Left hindlimb (tissue), 1 donor: Measurements from ENCODE around the gene PLA2G12B.
"Not testable (repeated sequence)": the region's sequence is repeated elsewhere in the genome, so short reads cannot be mapped to it uniquely, and the experiment has no call there.

Experiments used
- DNase-seq: peaks from one replicate; pipeline ENCODE4 v3.0.0-alpha.2; 2018

Gene PLA2G12B

GRCh38 chr10:72932259-72933015 is 22.2 kb downstream of the PLA2G12B start:
- DNase-seq = no peak

DNA sequence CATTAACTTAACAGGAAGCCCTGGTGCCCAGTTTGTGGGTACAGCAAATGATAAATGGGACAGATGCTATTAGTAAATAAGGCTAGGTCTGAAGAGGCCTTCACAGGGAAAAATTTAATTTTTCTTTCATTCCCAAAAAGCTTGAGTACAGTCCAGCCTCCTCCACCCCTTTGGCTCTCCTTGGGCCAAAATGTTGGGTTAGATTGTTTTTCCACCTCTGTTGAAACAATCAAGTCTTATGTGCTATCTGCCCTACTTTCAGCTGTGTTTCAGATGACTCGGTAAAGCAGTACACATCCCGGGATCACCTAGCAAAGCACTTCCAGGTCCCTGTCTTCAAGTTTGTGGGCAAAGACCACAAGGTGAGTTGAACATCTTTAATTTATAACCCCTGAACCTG is 24.3 kb downstream of the PLA2G12B start:
- no peak for DNase-seq

- no peak for DNase-seq
These were observed 25.8 kb downstream of the PLA2G12B start for GRCh38 chr10:72928798-72929197.

DNA sequence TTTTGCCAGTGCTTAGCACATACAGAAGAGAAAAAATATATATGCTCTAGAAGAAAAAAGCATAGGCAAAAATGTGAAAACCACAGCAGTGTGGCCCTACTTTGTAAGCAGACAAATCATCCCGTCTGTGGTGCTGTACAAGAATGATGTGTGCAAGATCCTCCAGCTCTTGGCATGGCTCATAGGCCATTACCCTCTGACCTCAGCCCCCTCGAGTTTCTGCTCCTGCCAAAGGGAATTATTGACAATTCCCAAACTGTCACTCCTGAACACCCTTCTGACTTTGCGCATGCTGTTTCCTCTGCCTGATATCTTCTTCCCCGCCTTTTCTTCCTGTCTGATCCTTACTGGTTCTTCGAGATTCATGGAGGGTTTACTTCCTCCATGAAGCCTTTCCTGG is 27.1 kb downstream of the PLA2G12B start:
- DNase-seq = no peak

GRCh38 chr10:72925951-72926465 is 28.6 kb downstream of the PLA2G12B start:
- no peak for DNase-seq

DNA sequence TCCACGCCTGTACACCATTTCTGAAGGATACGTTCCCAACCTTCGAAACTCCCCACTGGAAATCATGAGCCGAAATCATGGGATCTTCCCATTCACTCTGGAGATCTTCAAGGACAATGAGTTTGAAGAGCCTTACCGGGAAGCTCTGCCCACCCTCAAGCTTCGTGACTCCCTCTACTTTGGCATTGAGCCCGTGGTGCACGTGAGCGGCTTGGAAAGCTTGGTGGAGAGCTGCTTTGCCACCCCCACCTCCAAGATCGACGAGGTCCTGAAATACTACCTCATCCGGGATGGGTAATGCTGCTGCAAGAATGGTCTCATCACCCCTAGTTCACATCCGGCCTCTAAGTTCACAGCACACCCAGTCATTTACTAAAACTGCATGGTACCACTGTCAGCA is 30.3 kb downstream of the PLA2G12B start:
- DNase-seq = no peak

DNA sequence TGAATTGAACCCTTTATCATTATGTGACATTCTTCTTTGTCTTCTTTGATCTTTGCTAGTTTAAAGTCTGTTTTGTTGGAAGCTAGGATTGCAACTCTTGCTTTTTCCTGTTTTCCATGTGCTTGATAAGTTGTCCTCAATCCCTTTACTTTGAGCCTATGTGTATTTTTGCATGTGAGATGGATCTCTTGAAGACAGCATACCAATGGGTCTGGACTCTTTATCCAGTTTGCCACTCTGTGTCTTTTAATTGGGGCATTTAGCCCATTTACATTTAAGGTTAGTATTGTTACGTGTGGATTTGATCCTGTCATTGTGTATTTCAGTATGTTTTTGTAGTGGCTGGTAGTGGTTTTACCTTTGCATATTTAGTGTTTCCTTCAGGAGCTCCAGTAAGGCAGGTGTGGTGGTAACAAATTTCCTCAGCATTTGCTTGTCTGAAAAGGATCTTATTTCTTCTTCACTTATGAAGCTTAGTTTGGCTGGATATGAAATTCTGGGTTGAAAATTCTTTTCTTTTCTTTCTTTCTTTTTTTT is 33.4 kb downstream of the PLA2G12B start:
- not testable (repeated sequence) for DNase-seq

GRCh38 chr10:72918352-72918751 is 36.3 kb downstream of the PLA2G12B start:
- DNase-seq = no peak

DNA sequence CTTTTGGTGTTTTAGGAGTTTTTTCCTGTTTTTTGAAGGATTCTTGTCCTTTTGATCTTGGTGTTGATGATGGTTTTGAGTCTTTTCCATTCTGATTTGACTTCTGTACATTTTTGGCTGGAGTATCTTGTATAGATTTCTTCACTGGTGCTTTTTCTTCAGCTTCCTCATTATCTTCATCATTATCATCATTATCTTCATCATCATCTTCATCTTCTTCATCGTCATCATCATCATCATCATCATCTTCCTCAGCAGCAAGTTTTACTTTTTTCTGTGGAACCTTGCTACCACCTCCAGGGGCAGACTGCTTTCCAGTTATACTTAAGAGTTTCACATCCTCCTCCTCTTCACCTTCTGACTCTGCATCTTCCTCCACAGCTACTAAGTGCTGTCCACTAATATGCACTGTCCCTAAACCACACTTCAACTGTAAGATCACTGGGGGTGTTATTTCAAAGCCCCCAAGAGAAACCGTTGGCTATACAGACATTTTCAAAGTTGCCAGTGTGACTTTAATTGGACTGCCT is 36.7 kb downstream of the PLA2G12B start:
- not testable (repeated sequence) for DNase-seq

- not testable (repeated sequence) for DNase-seq
These were observed 37.4 kb downstream of the PLA2G12B start for GRCh38 chr10:72917201-72917600.

DNA sequence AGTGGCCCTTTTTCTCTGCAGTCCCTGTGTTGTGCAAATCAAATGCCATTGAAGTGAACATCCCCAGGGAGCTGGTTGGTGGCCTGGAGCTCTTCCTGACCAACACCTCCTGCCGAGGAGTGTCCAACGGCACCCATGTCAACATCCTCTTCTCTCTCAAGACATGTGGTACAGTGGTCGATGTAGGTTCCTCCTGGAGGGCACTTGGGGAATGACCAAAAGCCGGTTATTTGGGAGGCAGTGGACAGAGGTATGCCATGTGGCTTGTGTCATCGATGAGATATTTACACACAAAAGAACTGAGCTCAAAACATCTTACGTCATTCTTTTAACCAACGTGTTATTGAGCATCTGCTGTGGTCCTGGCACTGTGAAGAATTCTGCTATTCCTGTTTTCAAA is 41.3 kb downstream of the PLA2G12B start:
- no peak for DNase-seq

DNA sequence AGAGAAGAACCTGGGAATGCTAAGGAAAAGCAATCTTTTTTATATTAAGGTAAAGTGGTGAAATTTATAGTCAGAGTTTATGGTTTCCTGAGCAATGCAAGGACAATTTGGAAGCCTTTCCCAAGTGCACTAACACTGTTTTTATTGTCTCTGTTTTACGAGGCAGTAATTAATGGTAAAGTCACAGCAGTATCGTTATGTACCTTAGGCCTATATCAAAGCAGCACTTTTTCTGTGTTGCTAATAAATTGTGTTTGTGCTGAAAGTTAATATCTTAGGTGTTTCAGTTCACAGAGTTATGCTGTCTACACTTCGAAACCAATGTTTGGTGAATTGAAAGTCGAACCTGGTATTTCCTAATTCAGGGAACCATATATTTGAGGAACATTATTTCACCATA is 41.9 kb downstream of the PLA2G12B start:
- DNase-seq = no peak

GRCh38 chr10:72911758-72912157 is 42.8 kb downstream of the PLA2G12B start:
- no peak for DNase-seq

GRCh38 chr10:72910705-72911104 is 43.9 kb downstream of the PLA2G12B start:
- no peak for DNase-seq

DNA sequence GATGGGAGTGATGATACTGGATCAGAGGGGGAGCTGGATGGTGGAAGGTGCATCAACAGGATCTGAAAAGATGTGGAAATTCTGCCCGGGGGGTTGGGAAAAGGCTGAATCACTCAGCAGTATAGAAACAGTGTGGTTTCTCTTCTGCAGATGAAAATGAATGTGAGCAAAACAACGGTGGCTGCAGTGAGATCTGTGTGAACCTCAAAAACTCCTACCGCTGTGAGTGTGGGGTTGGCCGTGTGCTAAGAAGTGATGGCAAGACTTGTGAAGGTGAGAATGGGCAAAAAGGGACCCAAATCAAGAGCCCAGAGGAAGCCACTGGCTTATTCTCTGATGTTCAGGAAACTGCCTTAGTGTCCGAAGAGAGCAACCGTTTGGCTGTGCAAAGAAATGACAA is 48.2 kb downstream of the PLA2G12B start:
- no peak for DNase-seq

GRCh38 chr10:72904806-72905205 is 49.8 kb downstream of the PLA2G12B start:
- DNase-seq = no peak

DNA sequence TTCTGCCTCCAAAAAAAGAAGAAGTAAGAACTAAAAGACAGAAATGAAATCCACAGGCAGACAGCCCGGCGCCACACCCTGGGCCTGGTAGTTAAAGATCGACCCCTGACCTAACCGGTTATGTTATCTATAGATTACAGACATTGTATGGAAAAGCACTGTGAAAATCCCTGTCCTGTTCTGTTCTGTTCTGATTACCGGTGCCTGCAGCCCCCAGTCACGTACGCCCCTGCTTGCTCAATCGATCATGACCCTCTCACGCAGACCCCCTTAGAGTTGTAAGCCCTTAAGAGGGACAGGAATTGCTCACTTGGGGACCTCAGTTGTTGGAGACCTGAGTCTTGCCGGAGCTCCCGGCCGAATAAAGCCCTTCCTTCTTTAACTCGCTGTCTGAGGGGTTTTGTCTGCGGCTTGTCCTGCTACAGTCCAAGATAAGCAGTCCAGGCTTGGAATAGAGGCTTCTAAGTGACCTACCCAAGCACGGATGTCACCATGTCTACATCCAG is 50.6 kb downstream of the PLA2G12B start:
- not testable (repeated sequence) for DNase-seq

DNA sequence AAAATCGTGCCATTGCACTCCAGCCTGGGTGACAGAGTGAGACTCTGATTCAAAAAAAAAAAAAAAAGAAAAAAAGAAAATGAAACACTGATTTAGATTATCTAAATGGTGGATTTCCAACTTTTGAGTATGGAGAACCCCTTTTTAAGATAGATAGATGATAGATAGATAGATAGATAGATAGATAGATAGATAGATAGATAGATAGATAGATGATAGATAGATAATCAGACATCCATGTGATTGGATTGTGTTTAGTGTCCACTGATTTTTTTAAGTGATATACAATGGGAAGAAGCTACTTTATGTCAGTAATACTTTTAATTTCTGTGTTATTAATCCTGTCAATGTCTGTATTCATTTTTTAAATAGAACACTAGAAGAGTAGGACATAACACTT is 55.1 kb downstream of the PLA2G12B start:
- DNase-seq = no peak

GRCh38 chr10:72898616-72899015 is 56.0 kb downstream of the PLA2G12B start:
- no peak for DNase-seq

DNA sequence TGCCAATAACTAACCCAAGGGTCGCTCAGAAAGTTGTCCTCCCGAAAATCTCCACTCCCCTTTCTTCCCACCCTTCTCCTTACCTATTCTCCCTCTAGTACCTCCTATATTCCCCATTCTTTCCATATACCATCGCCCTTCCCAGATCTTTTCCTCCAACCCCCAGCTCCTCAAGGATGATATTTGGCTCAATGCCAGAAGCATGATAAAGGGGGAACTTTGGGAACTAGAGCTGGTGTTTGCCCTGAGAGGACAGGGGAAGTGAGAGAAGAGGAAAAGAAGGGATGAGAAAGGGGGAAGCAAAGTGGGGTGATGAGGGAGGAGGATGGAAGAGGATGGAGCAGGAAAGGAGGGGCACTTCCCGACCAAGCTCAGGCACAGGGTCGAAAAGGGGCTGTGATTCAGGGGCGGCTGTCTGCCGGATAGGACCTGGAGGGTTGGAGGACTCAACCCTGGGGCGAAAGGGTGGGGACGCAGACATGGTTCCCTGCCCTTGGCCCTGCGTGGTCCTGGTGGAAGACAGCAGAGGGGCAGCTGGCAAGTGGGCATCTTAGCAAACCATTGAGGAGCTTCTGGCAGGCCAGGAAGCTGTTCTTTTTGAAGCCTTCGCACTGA is 59.3 kb downstream of the PLA2G12B start:
- DNase-seq = no peak

- DNase-seq = no peak
These were observed 61.3 kb downstream of the PLA2G12B start, which contains the start of gene OIT3 for GRCh38 chr10:72893136-72893798. Gene OIT3, plus strand, starts transcription at chr10:72893739. Its CDS starts 60 bp downstream, at chr10:72893799.

GRCh38 chr10:72890086-72890485 is 64.5 kb downstream of the PLA2G12B start:
- DNase-seq = no peak

DNA sequence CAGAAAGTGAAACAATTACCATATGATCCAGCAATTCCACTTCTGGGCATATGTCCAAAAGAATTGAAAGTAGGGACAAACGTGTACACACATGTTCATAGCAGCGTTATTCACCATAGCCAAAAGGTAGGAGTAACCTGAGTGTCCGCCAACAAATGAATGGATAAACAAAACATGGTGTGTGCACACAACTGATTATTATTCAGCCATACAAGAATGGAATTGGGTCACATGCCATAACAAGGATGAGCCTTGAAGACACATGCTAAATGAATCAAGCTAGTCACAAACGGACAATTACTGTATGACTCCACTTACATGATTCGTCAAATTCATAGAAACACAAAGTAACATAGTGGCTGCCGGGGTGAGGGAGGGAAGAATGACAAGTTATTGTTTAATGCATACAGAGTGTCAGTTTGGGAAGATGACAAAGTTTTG is 65.2 kb downstream of the PLA2G12B start:
- DNase-seq = no peak
